Astrocyte (in vitro differentiated cells and primary cell): ENCODE measurements around the gene GRIP1. TPM values are rescaled to one million over a fixed set of nuclear protein-coding genes. Genes with fewer than 3 reads are reported as not detected.
A peak's percentile ranks its signal among the peaks of the same experiment; 100 is the strongest.
"Not testable (repeated sequence)": the region's sequence is repeated elsewhere in the genome, so short reads cannot be mapped to it uniquely, and the experiment has no call there.

Source experiments
- DNase-seq: peaks from one replicate; pipeline ENCODE4 v3.0.0-alpha.2; 2010; ENCODE audit warnings: low read depth
- FAIRE-seq: peaks from 2 replicates; lab custom pipeline; 2011; peaks lifted over from hg19 to GRCh38; lab: Jason Lieb, UNC
- H2AFZ ChIP-seq: 2 replicates; pipeline ENCODE4 v1.6.0; 2012; ENCODE audit warnings: low read depth, low read length, inconsistent platforms
- H3K27ac ChIP-seq: 2 replicates; pipeline ENCODE4 v1.5.1; 2011; ENCODE audit warnings: low read depth, low read length, inconsistent platforms
- H3K27me3 ChIP-seq: 2 replicates; pipeline ENCODE4 v1.6.0; 2011; ENCODE audit warnings: low read length, inconsistent platforms; ENCODE audit not compliant: insufficient read depth
- H3K36me3 ChIP-seq: 2 replicates; pipeline ENCODE4 v1.5.1; 2011; ENCODE audit warnings: low read length, inconsistent platforms; ENCODE audit not compliant: insufficient read depth
- H3K4me1 ChIP-seq: 2 replicates; pipeline ENCODE4 v1.5.1; 2011; ENCODE audit warnings: low read length, inconsistent platforms; ENCODE audit not compliant: insufficient read depth
- H3K4me2 ChIP-seq: 2 replicates; pipeline ENCODE4 v1.6.0; 2012; ENCODE audit warnings: low read length, inconsistent platforms
- H3K4me3 ChIP-seq: 2 replicates; pipeline ENCODE4 v1.5.1; 2011; ENCODE audit warnings: low read depth, mild to moderate bottlenecking, low read length, inconsistent platforms; ENCODE audit not compliant: insufficient read depth
- H3K79me2 ChIP-seq: 2 replicates; pipeline ENCODE4 v1.6.0; 2012; ENCODE audit warnings: mild to moderate bottlenecking, low read length, inconsistent platforms; ENCODE audit not compliant: insufficient read depth
- H3K9ac ChIP-seq: 2 replicates; pipeline ENCODE4 v1.6.0; 2012; ENCODE audit warnings: mild to moderate bottlenecking, low read length, inconsistent platforms
- H3K9me3 ChIP-seq: 2 replicates; pipeline ENCODE4 v1.5.1; 2012; ENCODE audit warnings: low read depth, mild to moderate bottlenecking, low read length, inconsistent platforms; ENCODE audit not compliant: insufficient read depth
- H4K20me1 ChIP-seq: 2 replicates; pipeline ENCODE4 v1.6.0; 2012; ENCODE audit warnings: low read length, inconsistent platforms; ENCODE audit not compliant: insufficient read depth
- H3K27ac Mint-ChIP-seq: one replicate; pipeline ENCODE4 v1.8.0; 2021; ENCODE audit warnings: mild to moderate bottlenecking, mixed read lengths; ENCODE audit not compliant: unreplicated experiment
- H3K27me3 Mint-ChIP-seq: one replicate; pipeline ENCODE4 v1.8.0; 2021; ENCODE audit warnings: low read depth, mixed read lengths; ENCODE audit not compliant: unreplicated experiment
- H3K36me3 Mint-ChIP-seq: one replicate; pipeline ENCODE4 v1.8.0; 2021; ENCODE audit warnings: low read depth, mixed read lengths; ENCODE audit not compliant: unreplicated experiment
- H3K4me1 Mint-ChIP-seq: one replicate; pipeline ENCODE4 v1.8.0; 2021; ENCODE audit warnings: low read depth, mixed read lengths; ENCODE audit not compliant: unreplicated experiment
- H3K4me3 Mint-ChIP-seq: one replicate; pipeline ENCODE4 v1.8.0; 2021; ENCODE audit warnings: mild to moderate bottlenecking, moderate library complexity, mixed read lengths; ENCODE audit not compliant: unreplicated experiment
- H3K9me3 Mint-ChIP-seq: one replicate; pipeline ENCODE4 v1.8.0; 2021; ENCODE audit warnings: mild to moderate bottlenecking, mixed read lengths; ENCODE audit not compliant: unreplicated experiment
- EZH2 ChIP-seq: IDR thresholded peaks from 2 replicates; pipeline ENCODE4 v1.6.1; 2012; ENCODE audit warnings: mild to moderate bottlenecking, low read length, inconsistent platforms; ENCODE audit not compliant: insufficient read depth
- total RNA-seq: library from RNA; stranded (reverse); gene quantifications from 2 replicates; pipeline ENCODE4 v1.2.1, GENCODE V29; 2021
- TF ChIP-seq, protein P1 (sequence below): IDR thresholded peaks from 2 replicates; pipeline ENCODE4 v1.5.1; 2011; ENCODE audit warnings: low read depth, mild to moderate bottlenecking, inconsistent platforms, low read length, moderate library complexity; ENCODE audit not compliant: insufficient read depth

The GRIP1 gene
- total RNA-seq, 1 donor from 2014 or later = 16.7 TPM

DNA sequence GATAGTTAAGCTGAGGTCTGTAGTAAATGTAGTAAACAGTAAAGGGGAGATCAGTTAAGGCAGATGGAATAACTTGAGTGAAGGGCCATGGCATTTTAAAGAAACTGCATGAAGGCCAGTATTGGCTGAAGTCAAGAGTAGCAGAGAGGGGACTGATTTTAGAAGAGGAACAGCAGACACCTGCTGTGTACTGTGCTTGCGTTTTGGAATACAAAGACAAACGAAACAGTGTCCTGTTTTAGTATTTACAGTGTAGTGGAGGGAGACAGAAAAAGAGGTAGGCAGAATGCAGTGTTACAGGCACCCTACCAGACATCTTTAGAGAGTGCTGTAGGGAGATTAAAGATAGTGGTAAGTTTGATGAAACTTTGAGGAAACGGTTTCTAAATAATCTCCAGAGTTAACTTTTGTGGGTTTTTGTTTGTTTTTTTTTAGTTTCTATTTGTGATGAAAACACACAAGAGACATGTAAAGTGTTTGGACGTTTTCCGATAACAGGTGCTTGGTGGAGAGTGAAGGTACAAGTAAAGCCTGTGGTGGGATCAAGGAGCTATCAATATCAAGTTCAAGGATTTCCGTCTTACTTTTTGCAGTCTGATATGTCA, 374.5 kb downstream of the GRIP1 start:
- peaks cover 2% of the 10 kb centered on the region for H3K36me3 Mint-ChIP-seq
- Histone ChIP-seq H3K27ac (no peak overlapping the region), H3K79me2 (no peaks in the 10 kb centered on the region), H3K9ac (no peak overlapping the region), H3K4me2 (no peak overlapping the region), H3K36me3 (no peaks in the 10 kb centered on the region), H3K27me3 (peaks cover 6% of the 10 kb centered on the region), H3K4me3 (no peak overlapping the region), H3K4me1 (no peaks in the 10 kb centered on the region), H3K9me3 (no peaks in the 10 kb centered on the region), H4K20me1 (no peaks in the 10 kb centered on the region), H2AFZ (no peak overlapping the region)
- FAIRE-seq = no peak
- H3K9me3 Mint-ChIP-seq = no peaks in the 10 kb centered on the region
- peaks cover 7% of the 10 kb centered on the region for H3K4me1 Mint-ChIP-seq
- no peak overlapping the region for H3K27ac Mint-ChIP-seq
- TF ChIP-seq, protein P1, sequence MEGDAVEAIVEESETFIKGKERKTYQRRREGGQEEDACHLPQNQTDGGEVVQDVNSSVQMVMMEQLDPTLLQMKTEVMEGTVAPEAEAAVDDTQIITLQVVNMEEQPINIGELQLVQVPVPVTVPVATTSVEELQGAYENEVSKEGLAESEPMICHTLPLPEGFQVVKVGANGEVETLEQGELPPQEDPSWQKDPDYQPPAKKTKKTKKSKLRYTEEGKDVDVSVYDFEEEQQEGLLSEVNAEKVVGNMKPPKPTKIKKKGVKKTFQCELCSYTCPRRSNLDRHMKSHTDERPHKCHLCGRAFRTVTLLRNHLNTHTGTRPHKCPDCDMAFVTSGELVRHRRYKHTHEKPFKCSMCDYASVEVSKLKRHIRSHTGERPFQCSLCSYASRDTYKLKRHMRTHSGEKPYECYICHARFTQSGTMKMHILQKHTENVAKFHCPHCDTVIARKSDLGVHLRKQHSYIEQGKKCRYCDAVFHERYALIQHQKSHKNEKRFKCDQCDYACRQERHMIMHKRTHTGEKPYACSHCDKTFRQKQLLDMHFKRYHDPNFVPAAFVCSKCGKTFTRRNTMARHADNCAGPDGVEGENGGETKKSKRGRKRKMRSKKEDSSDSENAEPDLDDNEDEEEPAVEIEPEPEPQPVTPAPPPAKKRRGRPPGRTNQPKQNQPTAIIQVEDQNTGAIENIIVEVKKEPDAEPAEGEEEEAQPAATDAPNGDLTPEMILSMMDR = no peak
- TF ChIP-seq EZH2 = no peak
- DNase-seq = no peak
- H3K4me3 Mint-ChIP-seq = no peak overlapping the region
- H3K27me3 Mint-ChIP-seq = peaks cover 2% of the 10 kb centered on the region

DNA sequence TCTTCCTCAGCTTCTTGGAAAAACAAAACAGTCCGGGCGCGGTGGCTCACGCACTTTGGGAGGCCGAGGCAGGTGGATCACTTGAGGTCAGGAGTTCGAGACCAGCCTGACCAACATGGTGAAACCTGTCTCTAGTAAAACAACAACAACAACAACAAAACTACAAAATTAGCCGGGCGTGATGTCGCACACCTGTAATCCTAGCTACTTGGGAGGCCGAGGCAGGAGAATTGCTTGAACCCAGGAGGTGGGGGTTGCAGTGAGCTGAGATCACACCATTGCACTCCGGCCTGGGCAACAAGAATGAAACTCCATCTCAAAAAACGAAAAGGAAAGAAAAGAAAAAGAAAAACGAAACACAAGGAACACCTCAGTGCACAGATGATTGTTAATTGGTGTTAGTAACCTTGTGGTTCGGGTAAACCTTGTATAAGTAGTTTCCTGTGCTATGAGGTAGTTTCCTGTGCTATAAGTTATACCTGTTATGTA, 375.5 kb downstream of the GRIP1 start:
- H3K27me3 Mint-ChIP-seq, H2AFZ ChIP-seq, H3K4me1 ChIP-seq, H3K4me1 Mint-ChIP-seq, FAIRE-seq, H3K79me2 ChIP-seq, H3K9ac ChIP-seq, H3K36me3 ChIP-seq, H4K20me1 ChIP-seq, H3K36me3 Mint-ChIP-seq, DNase-seq, H3K9me3 Mint-ChIP-seq, H3K27ac ChIP-seq, H3K27me3 ChIP-seq, H3K4me3 ChIP-seq, H3K9me3 ChIP-seq: not testable (repeated sequence)
- Mint-ChIP-seq H3K27ac (peak overlapping the region; percentile 16), H3K4me3 (peak overlapping the region; percentile 99)
- H3K4me2 ChIP-seq = peak overlapping the region; percentile 93

DNA sequence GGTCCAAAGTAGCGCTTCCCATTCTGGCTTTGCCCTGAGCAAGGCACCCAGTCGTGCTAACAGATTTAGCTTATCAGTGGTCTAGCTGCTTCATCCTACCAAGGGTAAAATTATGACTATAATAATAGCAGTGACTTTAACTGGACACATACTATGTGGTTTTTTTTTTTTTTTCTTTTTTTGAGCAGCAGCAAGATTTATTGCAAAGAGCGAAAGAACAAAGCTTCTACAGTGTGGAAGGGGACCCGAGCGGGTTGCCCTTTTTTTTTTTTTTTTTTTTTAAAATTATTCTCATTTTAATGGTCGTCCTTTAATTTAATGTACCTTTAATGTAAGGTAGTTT, 376.1 kb downstream of the GRIP1 start:
- peak overlapping the region; percentile 89 for H3K4me3 ChIP-seq
- H3K4me2 ChIP-seq = peak overlapping the region; percentile 93
- no peak for TF ChIP-seq EZH2
- DNase-seq (no peak), FAIRE-seq (no peak)
- H3K27me3 ChIP-seq = peaks cover 6% of the 10 kb centered on the region
- H3K4me1 ChIP-seq = no peaks in the 10 kb centered on the region
- H3K36me3 ChIP-seq = no peaks in the 10 kb centered on the region
- H3K79me2 ChIP-seq = no peaks in the 10 kb centered on the region
- peak overlapping the region; percentile 80 for H3K9ac ChIP-seq
- no peaks in the 10 kb centered on the region for H4K20me1 ChIP-seq
- H3K27ac ChIP-seq = peak overlapping the region; percentile 49
- peaks cover 2% of the 10 kb centered on the region for H3K27me3 Mint-ChIP-seq
- H3K4me1 Mint-ChIP-seq = peaks cover 7% of the 10 kb centered on the region
- H3K27ac Mint-ChIP-seq = peak overlapping the region; percentile 97
- H3K9me3 Mint-ChIP-seq = no peaks in the 10 kb centered on the region
- no peaks in the 10 kb centered on the region for H3K36me3 Mint-ChIP-seq
- H3K9me3 ChIP-seq = no peaks in the 10 kb centered on the region
- peak overlapping the region; percentile 99 for H3K4me3 Mint-ChIP-seq
- H2AFZ ChIP-seq = peak overlapping the region; percentile 98
